B cell (primary cell): ENCODE measurements around the gene CXCR3.

ENCODE experiments used
- CTCF ChIP-seq: fragments of 200-600 bp; IDR thresholded peaks from one replicate; pipeline ENCODE4 v1.8.0; 2022; ENCODE audit warnings: antibody characterized with exemption, mild to moderate bottlenecking
- EZH2 ChIP-seq: IDR thresholded peaks from 2 replicates; pipeline ENCODE4 v1.6.1; 2012; ENCODE audit warnings: borderline replicate concordance, low read depth, mild to moderate bottlenecking, moderate library complexity, low read length; ENCODE audit not compliant: insufficient read depth, poor library complexity, severe bottlenecking

- TF ChIP-seq EZH2: no peak
- TF ChIP-seq CTCF: no peak
These were observed 4.5 kb upstream of the CXCR3 start for GRCh38 chrX:71622576-71623450.
